ENCODE measurements around the gene CDH13.

The CDH13 gene

DNA sequence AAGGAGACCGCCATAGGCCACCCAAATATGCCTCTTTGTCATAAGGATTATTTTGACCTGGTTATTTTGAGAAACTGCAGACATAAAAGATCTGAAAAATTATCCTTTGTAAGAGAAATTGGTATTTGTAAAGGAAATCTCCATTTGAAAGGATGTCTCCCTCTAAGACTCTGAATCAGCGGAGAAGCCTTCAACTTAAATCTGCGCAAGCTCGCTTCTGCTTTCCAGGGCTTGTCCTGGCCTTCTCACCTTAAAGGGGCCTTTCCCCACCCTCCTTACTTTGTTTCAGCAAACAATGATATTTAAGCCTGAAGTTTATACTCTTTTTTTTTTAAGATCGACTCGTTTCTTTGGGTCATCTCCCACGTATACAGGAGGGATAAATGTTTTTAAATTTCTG, 1215.5 kb downstream of the CDH13 start:
- no peak for DNase-seq (ENCODE audit: low read depth)

DNA sequence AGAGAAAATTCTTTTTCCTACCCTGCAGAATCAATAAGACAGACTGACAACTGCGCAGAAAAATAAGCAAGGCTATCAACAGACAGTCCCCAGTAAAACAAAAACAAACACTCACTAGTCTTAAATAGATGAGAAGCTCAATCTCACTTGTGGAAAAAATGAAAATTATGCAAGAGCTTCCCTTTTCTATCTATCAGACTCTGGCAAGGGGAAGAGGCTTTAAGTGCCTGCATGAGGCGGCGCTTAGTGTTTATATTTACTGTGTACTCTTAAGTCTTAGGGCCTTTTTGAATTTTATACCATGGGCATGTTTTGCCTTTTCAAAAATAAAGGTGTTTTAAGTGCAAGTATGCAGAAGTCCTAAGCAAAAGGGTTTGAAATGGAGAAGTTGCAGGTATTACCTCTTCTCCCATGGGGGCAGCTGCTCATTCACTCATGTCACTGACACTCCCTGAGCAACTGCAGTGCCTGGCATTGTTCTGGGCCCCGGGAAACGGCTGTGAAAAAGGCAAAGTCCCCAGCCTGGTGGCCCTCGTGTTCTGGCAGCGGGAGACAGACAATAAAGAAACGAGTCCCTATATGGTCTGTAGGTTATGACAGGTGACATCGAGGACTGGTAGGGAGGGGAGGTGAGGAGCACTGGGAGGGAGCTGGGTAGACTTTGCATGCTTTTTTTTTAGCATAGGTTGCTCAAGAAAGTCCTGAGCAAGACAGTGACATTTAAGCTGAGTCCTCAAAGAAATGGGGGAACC, 1216.2 kb downstream of the CDH13 start:
- no peak for DNase-seq (ENCODE audit: low read depth)

DNA sequence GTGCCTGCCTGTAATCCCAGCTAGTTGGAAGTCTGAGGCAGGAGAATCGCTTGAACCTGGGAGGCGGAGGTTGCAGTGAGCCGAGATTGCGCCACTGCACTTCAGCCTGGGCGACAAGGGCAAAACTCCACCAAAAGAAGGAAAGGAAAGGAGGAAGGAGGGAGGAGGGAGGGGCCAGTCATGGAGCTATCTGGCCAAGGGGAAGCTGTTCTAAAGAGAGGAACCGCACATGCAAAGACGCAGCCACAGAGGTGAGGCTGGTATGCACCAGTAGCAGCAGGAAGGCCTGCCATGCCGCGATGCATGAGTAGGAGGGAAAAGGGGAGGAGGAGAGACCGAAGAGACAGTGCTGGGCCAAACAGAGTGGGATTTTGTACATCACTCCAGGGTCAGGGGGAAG, 1216.9 kb downstream of the CDH13 start:
- no peak for DNase-seq (ENCODE audit: low read depth)

DNA sequence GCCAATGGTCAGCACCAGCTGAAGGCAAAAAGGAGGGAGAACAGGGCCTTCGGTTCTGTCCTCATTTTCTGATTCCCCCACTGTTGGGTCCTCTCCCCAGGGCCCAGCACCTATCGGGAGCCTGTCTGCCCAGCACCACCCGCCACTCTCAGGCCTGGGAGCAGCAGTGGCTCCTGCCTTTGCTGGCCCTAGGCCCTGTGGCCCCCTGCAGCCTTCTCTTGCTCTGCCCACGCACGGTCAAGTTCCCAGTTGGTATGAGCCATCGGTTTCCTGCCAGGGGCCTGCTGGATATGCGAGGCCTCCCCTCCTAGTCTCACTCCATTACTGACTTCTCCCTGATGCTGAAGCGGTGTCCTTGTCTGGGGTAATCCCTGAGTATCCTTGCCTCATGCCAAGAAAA, 1218.5 kb downstream of the CDH13 start:
- no peak for DNase-seq (ENCODE audit: low read depth)

DNA sequence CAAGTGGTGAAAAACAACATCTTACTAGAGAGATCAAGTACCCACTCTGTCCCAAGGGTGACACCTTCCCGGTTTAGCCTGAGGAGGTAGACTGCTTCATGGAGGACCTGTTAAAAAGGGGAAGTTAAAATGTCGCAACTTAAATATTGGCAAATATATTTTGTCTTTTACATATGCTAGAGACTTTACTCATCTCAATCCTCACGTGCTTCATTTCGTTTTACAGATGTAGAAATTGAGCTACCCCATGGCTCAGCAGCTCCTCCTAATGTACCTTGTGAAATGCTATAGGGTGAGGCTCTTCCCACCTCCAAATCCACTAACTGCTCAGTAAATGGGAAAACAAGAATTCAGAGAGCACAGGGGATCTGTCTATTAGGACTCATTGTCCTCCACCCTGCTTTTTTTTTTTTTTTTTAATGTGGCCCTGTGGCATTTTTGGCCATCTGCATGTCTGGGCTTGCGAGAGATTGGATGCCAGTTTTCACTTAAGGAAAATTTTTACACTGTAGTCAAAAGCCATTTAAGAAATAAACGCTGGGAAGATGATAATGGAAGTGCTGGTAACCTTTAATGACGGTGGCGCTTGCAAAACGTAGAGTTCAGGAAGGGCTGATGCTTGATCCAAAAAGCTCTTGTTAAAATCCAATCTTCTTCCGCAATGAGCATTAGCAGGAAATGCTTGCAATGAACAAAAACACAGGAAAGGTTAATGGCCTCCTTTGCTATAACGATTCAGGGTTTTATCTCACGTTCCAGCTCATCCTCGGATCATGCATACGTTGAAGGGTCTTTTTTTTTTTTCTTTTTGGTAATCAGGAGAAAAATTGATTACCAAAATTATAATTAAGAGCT, 1220.8 kb downstream of the CDH13 start:
- DNase-seq (ENCODE audit: low read depth) = no peak

DNA sequence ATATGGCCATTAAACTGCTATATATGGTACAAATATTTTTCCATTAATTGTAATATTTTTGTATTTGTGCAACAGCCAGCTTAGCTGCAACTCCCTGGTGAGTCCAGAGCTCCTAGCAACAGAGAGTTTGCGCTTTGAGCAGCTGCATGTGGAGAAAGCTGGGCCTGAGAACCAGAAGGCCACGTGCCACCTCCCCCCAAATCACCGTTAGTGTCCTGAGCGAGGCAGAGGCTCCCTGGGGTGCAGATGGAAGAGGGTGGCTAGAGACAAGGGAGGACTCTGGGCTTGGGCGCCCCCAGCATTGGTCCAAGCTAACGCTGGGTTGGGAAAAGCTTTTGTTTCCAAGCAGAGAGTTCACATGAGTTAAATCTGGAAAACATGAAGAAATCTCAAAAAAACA, 1222.7 kb downstream of the CDH13 start:
- DNase-seq (ENCODE audit: low read depth) = no peak

Data from activated T-helper 1 cell treated with Interleukin-2 at 50 U/mL for 16 hours (primary cell).